ENCODE measurements around the gene KIRREL1. TPM values are rescaled to one million over a fixed set of nuclear protein-coding genes. Genes with fewer than 3 reads are reported as not detected.

Gene KIRREL1
- total RNA-seq, 1 donor from 2014 or later, result 195 TPM

DNA sequence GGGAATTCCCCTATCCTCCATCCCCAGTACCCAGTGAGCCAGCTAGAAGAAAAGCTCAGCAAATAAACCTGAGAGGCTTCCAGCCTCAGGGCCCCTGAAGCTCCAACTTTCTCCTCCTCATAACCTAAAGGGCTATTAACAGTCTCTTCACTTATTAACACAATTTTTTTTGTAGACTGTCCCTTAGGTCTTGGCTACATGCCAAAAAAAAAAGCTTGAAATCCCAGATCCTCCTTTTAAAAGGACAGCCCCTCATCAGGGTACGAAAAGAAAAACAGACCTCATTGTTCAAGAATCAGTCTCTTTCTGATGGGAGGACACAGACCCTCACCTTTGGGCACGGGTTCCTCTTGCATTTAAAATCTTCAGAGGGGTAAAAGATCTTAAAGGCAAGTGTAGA is 114.5 kb downstream of the KIRREL1 start:
- no peak for DNase-seq (ENCODE audit: low read depth)
- H3K27ac Mint-ChIP-seq (ENCODE audit: unreplicated experiment), result no peak overlapping the region

DNA sequence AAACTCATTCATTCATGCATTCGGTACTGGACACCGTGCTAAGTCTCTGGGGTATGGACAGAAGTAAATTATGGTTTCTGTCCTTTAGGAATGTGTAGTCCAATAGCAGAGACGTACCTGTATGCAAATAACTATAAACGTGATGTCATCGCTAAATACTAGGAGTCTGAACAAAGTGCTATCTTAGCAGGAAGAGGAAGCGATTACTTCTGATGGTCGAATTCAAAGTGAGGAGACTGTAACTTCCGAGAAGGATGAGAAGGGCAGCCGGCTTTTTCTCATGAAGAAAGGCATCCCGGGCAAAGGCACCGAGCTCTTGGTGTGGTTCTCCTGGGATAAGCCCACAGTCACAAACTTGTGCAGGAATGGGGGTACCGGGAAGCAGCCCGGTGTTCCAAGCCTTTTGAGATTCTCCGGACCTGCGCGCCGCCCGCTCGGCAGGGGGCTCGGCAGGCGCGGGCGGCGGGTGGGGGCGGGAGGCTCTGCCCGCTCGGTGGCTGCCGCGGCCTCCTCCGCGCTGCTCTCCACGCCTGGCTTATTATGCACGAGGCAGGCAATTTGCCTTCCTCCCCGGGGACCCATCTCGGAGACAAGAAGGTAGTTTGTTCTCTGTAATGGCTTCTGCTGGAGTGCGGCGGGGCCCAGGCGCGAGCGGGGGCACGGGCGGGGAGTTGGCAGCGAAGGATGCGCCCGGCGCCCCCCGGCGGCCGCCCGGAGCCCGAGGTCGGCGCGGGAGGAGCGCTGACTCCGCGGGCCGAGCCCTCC is 119.7 kb downstream of the KIRREL1 start:
- Mint-ChIP-seq H3K36me3 (ENCODE audit: low read depth, unreplicated experiment) (peaks cover 3% of the 10 kb centered on the region), H3K27ac (ENCODE audit: unreplicated experiment) (no peak overlapping the region), H3K9me3 (ENCODE audit: unreplicated experiment) (no peaks in the 10 kb centered on the region), H3K4me1 (ENCODE audit: low read depth, unreplicated experiment) (no peaks in the 10 kb centered on the region), H3K4me3 (ENCODE audit: unreplicated experiment) (peak overlapping the region; percentile 79), H3K27me3 (ENCODE audit: low read depth, unreplicated experiment) (peaks cover 21% of the 10 kb centered on the region)
- no peaks in the 10 kb centered on the region for H3K9me3 ChIP-seq (ENCODE audit: insufficient read depth, low read depth, low read length)
- H3K4me2 ChIP-seq (ENCODE audit: low read length), result peak overlapping the region; percentile 86
- FAIRE-seq (no peak), DNase-seq (ENCODE audit: low read depth) (no peak)
- no peak overlapping the region for H3K27ac ChIP-seq (ENCODE audit: low read depth, low read length)
- no peaks in the 10 kb centered on the region for H3K4me1 ChIP-seq (ENCODE audit: insufficient read depth, low read length)
- H2AFZ ChIP-seq (ENCODE audit: low read depth, low read length), result peak overlapping the region; percentile 72
- peak overlapping the region; percentile 50 for H3K4me3 ChIP-seq (ENCODE audit: insufficient read depth, low read depth, low read length)
- H3K79me2 ChIP-seq (ENCODE audit: insufficient read depth, low read length), result no peaks in the 10 kb centered on the region
- TF ChIP-seq, protein P1, sequence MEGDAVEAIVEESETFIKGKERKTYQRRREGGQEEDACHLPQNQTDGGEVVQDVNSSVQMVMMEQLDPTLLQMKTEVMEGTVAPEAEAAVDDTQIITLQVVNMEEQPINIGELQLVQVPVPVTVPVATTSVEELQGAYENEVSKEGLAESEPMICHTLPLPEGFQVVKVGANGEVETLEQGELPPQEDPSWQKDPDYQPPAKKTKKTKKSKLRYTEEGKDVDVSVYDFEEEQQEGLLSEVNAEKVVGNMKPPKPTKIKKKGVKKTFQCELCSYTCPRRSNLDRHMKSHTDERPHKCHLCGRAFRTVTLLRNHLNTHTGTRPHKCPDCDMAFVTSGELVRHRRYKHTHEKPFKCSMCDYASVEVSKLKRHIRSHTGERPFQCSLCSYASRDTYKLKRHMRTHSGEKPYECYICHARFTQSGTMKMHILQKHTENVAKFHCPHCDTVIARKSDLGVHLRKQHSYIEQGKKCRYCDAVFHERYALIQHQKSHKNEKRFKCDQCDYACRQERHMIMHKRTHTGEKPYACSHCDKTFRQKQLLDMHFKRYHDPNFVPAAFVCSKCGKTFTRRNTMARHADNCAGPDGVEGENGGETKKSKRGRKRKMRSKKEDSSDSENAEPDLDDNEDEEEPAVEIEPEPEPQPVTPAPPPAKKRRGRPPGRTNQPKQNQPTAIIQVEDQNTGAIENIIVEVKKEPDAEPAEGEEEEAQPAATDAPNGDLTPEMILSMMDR (IDR thresholded peaks at IDR 0.05; ENCODE audit: insufficient read depth, low read depth, low read length), result peak; percentile 11
- TF ChIP-seq EZH2 (IDR thresholded peaks at IDR 0.05; ENCODE audit: insufficient read depth, low read length), result no peak
- H3K9ac ChIP-seq (ENCODE audit: low read length), result peak overlapping the region; percentile 59
- no peaks in the 10 kb centered on the region for H4K20me1 ChIP-seq (ENCODE audit: insufficient read depth, low read length)
- H3K27me3 ChIP-seq (ENCODE audit: insufficient read depth, low read length), result no peaks in the 10 kb centered on the region
- no peaks in the 10 kb centered on the region for H3K36me3 ChIP-seq (ENCODE audit: insufficient read depth, low read length)

More for the DNA sequence above, 114.5 kb downstream of the KIRREL1 start:
- H3K36me3 ChIP-seq (ENCODE audit: insufficient read depth, low read length), result no peaks in the 10 kb centered on the region
- no peak overlapping the region for H3K4me3 ChIP-seq (ENCODE audit: insufficient read depth, low read depth, low read length)
- H2AFZ ChIP-seq (ENCODE audit: low read depth, low read length), result no peak overlapping the region
- H3K9me3 ChIP-seq (ENCODE audit: insufficient read depth, low read depth, low read length), result no peaks in the 10 kb centered on the region
- no peak overlapping the region for H3K4me2 ChIP-seq (ENCODE audit: low read length)
- no peak overlapping the region for H3K9ac ChIP-seq (ENCODE audit: low read length)
- H3K4me1 ChIP-seq (ENCODE audit: insufficient read depth, low read length), result no peaks in the 10 kb centered on the region
- peaks cover 3% of the 10 kb centered on the region for H3K4me1 Mint-ChIP-seq (ENCODE audit: low read depth, unreplicated experiment)
- H3K36me3 Mint-ChIP-seq (ENCODE audit: low read depth, unreplicated experiment), result peaks cover 3% of the 10 kb centered on the region
- H3K79me2 ChIP-seq (ENCODE audit: insufficient read depth, low read length), result no peaks in the 10 kb centered on the region
- H3K27me3 Mint-ChIP-seq (ENCODE audit: low read depth, unreplicated experiment), result peaks cover 10% of the 10 kb centered on the region
- TF ChIP-seq EZH2 (IDR thresholded peaks at IDR 0.05; ENCODE audit: insufficient read depth, low read length), result no peak
- TF ChIP-seq, protein P1 (IDR thresholded peaks at IDR 0.05; ENCODE audit: insufficient read depth, low read depth, low read length), result no peak
- no peak overlapping the region for H3K4me3 Mint-ChIP-seq (ENCODE audit: unreplicated experiment)
- no peaks in the 10 kb centered on the region for H3K9me3 Mint-ChIP-seq (ENCODE audit: unreplicated experiment)
- no peak for FAIRE-seq
- H3K27ac ChIP-seq (ENCODE audit: low read depth, low read length), result no peak overlapping the region
- H4K20me1 ChIP-seq (ENCODE audit: insufficient read depth, low read length), result no peaks in the 10 kb centered on the region
- peaks cover 12% of the 10 kb centered on the region for H3K27me3 ChIP-seq (ENCODE audit: insufficient read depth, low read length)

DNA sequence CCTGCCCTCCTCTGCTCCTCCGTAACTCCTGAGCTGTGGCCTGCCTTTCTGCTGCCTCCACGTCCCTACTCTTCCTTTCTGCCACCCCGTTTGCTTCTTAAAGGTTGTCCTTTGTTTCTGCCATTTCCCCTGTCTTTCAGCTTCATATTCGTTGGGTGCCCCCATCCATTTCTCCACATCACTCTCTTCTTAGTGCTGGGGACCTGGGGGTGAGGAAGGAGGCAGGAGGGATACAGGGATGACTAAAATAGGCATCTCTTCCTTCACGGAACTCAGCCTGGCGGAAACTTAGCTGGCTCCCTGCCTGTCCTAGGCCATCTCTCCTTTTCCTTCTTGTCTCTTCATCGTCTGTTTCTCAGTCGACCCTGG is 120.3 kb downstream of the KIRREL1 start:
- H3K4me1 Mint-ChIP-seq (ENCODE audit: low read depth, unreplicated experiment), result no peaks in the 10 kb centered on the region
- FAIRE-seq (no peak), DNase-seq (ENCODE audit: low read depth) (no peak)
- H3K27me3 ChIP-seq (ENCODE audit: insufficient read depth, low read length), result peaks cover 4% of the 10 kb centered on the region
- no peaks in the 10 kb centered on the region for H3K4me1 ChIP-seq (ENCODE audit: insufficient read depth, low read length)
- H3K9ac ChIP-seq (ENCODE audit: low read length), result peak overlapping the region; percentile 59
- H3K9me3 ChIP-seq (ENCODE audit: insufficient read depth, low read depth, low read length), result no peaks in the 10 kb centered on the region
- no peaks in the 10 kb centered on the region for H4K20me1 ChIP-seq (ENCODE audit: insufficient read depth, low read length)
- peak overlapping the region; percentile 86 for H3K4me2 ChIP-seq (ENCODE audit: low read length)
- H3K4me3 ChIP-seq (ENCODE audit: insufficient read depth, low read depth, low read length), result peak overlapping the region; percentile 50
- no peaks in the 10 kb centered on the region for H3K36me3 ChIP-seq (ENCODE audit: insufficient read depth, low read length)
- H3K27ac ChIP-seq (ENCODE audit: low read depth, low read length), result no peak overlapping the region
- H2AFZ ChIP-seq (ENCODE audit: low read depth, low read length), result peak overlapping the region; percentile 72
- no peaks in the 10 kb centered on the region for H3K36me3 Mint-ChIP-seq (ENCODE audit: low read depth, unreplicated experiment)
- H3K27ac Mint-ChIP-seq (ENCODE audit: unreplicated experiment), result peak overlapping the region; percentile 67
- peak overlapping the region; percentile 79 for H3K4me3 Mint-ChIP-seq (ENCODE audit: unreplicated experiment)
- no peaks in the 10 kb centered on the region for H3K79me2 ChIP-seq (ENCODE audit: insufficient read depth, low read length)
- H3K27me3 Mint-ChIP-seq (ENCODE audit: low read depth, unreplicated experiment), result peaks cover 25% of the 10 kb centered on the region
- TF ChIP-seq, protein P1 (IDR thresholded peaks at IDR 0.05; ENCODE audit: insufficient read depth, low read depth, low read length), result peak; percentile 1
- no peak for TF ChIP-seq EZH2 (IDR thresholded peaks at IDR 0.05; ENCODE audit: insufficient read depth, low read length)
- H3K9me3 Mint-ChIP-seq (ENCODE audit: unreplicated experiment), result no peaks in the 10 kb centered on the region
